NCI-H748 treated with DMSO at 0.1 percent for 48 hours (cell line): Measurements from ENCODE around the gene ESRRB.

Source experiments
- DNase-seq: peaks from one replicate; lab custom pipeline; 2025; lab: John Stamatoyannopoulos, UW

ESRRB gene

GRCh38 chr14:76407449-76408150, 31.7 kb downstream of the ESRRB start:
- no peak for DNase-seq

- no peak for DNase-seq
Measured at GRCh38 chr14:76408877-76409276, 32.9 kb downstream of the ESRRB start.

GRCh38 chr14:76412501-76412900, 36.6 kb downstream of the ESRRB start:
- DNase-seq: no peak

- DNase-seq: no peak
Measured at GRCh38 chr14:76413106-76413961, 37.4 kb downstream of the ESRRB start.

GRCh38 chr14:76413962-76414600, 38.1 kb downstream of the ESRRB start:
- DNase-seq: peak; percentile 17

- no peak for DNase-seq
Measured at GRCh38 chr14:76419399-76419798, 43.5 kb downstream of the ESRRB start.

- DNase-seq: no peak
Measured at GRCh38 chr14:76420827-76421226, 44.9 kb downstream of the ESRRB start.

GRCh38 chr14:76421662-76422061, 45.7 kb downstream of the ESRRB start:
- no peak for DNase-seq

- DNase-seq: no peak
Measured at GRCh38 chr14:76422662-76423061, 46.7 kb downstream of the ESRRB start.

- no peak for DNase-seq
Measured at GRCh38 chr14:76423534-76423933, 47.6 kb downstream of the ESRRB start.

GRCh38 chr14:76424359-76424758, 48.4 kb downstream of the ESRRB start:
- no peak for DNase-seq

- DNase-seq: no peak
Measured at GRCh38 chr14:76426161-76426696, 50.3 kb downstream of the ESRRB start.

- DNase-seq: no peak
Measured at GRCh38 chr14:76428611-76429010, 52.7 kb downstream of the ESRRB start.

GRCh38 chr14:76430017-76430416, 54.1 kb downstream of the ESRRB start:
- DNase-seq: no peak

- no peak for DNase-seq
Measured at GRCh38 chr14:76430475-76430980, 54.6 kb downstream of the ESRRB start.

GRCh38 chr14:76431538-76431937, 55.6 kb downstream of the ESRRB start:
- no peak for DNase-seq

- no peak for DNase-seq
Measured at GRCh38 chr14:76432827-76433752, 57.2 kb downstream of the ESRRB start.

- no peak for DNase-seq
Measured at GRCh38 chr14:76434220-76434619, 58.3 kb downstream of the ESRRB start.

- no peak for DNase-seq
Measured at GRCh38 chr14:76439237-76439775, 63.4 kb downstream of the ESRRB start.

- DNase-seq: no peak
Measured at GRCh38 chr14:76446486-76446885, 70.5 kb downstream of the ESRRB start.

GRCh38 chr14:76446921-76447320, 71.0 kb downstream of the ESRRB start:
- no peak for DNase-seq
